Skin of body (tissue), 2 donors: ENCODE data around the gene ZNF567. TPM values are rescaled to one million over a fixed set of nuclear protein-coding genes. Genes with fewer than 3 reads are reported as not detected.
A peak's percentile ranks its signal among the peaks of the same experiment; 100 is the strongest.
"Not testable (repeated sequence)": the region's sequence is repeated elsewhere in the genome, so short reads cannot be mapped to it uniquely, and the experiment has no call there.

Experiments
- DNase-seq: peaks from one replicate; lab custom pipeline; 2025; lab: John Stamatoyannopoulos, UW
- total RNA-seq: library from RNA; depleted of rRNA; stranded (reverse); fragments of >200 nt; gene quantifications from one replicate; pipeline ENCODE4 v1.2.3, GENCODE V29; 2014

ZNF567 gene
- total RNA-seq = 11.1 TPM

DNA sequence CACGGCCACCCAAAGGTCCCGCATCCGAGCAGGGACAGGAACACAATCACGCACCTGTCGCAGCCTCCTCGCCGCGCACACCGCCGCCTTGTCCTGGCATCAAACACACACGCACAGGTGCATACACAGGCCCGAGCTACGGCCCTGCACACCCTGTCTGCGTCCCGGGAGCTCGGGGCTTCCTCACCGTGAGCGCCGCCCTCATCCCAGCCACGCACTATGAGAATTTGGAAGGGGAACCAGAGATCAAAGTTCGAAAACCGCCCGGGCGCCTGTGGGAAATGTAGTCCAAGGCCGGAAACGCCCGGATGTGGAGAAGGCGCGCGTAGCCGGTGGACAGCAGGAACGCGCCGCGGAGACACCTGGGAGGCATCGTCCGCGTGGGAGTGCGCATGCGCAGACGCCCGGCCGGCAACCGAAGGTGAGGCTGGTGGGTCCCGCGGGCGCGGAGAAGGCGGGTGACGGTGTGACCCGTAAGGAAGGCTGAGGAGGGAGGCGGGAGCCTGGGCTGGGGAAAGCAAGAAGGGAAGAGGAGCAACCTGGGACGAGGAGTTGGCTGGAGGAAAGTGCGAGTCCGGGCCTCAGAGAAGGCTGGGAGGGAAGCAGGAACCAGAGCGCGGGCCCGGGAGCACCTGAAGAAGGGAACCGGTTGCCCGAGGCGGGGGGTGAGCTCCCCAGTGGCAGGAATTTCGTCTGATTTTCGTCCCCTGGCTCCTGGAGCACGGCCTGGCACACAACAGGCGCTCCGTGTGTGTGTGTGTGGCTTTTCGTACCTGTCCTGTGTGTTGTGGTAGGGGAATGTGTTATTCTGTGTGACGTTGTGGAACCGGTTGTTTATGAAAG is at the start of gene ZNF567:
TSS of gene ZNF567 (plus strand) at position 399 of the 843 bp plus-strand sequence. CDS start 7,256 bp downstream, outside the sequence.
- DNase-seq = peak; percentile 90

DNA sequence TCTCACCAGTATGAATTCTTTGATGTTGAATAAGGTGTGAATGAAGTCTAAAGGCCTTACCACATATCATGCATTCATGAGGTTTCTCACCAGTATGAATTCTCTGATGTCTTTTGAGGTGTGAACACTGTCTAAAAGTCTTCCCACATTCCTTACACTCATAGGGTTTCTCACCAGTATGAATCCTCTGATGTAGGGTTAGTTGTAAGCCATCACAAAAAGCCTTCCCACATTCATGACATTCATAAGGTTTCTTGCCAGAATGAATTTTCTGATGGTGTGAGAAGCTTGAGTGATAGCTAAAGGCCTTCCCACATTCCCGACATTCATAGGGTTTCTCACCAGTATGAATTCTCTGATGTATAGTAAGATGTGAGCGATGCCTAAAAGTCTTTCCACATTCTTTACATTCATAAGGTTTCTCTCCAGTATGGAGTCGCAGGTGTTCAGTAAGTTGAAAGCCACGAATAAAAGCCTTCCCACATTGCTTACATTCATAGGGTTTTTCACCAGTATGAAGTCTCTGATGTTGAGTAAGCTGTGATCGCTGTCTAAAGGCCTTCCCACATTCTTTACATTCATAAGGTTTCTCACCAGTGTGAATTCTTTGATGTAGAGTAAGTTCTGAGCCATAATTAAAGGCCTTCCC is 48.4 kb upstream of the ZNF567 start:
- no peak for DNase-seq

DNA sequence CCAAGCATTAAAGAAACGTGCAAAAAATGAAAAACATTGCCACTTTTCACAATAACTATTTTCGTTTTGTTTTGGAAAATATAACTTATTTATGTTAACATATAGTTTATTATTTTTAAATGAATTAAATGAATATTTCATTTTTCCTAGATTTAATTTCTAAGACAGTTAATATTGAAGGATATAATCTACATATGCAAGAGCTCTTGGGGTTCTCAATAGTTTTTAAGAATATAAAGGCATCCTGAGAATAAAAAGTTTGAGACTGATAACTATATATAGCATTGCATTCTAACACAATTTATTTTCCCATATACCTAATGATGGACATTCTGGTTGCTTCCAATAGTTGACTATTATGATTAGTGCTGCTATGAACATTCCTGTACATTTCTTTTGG is 40.7 kb upstream of the ZNF567 start:
- DNase-seq = no peak

DNA sequence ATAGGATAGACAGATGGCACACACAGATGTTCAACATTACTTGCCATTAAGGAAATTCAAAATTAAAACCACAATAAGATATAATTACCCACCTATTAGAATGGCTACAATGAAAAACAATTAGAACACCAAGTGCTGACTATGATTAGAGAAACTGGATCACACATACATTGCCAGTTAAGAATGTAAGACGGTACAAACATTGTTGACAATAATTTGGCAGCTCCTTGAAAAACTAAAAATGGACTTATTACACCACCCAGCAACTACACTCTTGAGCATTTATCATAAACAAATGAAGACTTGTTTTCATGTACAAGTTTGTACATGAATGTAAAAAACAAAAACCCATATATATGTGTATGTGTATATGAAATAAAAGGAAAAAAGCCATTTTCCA is 34.5 kb upstream of the ZNF567 start:
- no peak for DNase-seq

DNA sequence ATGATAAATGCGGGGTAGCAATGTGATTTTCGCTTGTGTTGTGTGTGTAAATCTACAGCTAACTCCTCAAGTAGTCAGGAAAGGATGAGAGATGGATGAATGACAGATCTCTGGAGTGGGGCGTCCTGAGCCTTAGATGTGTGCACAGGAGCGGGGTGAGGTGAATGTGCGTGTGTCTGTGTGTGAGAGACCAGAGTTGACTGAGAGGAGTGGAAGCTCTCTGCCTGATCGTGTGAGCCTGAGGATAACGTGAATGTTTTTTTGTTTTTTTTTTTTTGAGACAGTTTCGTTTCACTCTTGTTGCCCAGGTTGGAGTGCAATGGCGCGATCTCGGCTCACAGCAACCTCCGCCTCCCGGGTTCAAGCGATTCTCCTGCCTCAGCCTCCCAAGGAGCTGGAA is 21.6 kb upstream of the ZNF567 start:
- no peak for DNase-seq

DNA sequence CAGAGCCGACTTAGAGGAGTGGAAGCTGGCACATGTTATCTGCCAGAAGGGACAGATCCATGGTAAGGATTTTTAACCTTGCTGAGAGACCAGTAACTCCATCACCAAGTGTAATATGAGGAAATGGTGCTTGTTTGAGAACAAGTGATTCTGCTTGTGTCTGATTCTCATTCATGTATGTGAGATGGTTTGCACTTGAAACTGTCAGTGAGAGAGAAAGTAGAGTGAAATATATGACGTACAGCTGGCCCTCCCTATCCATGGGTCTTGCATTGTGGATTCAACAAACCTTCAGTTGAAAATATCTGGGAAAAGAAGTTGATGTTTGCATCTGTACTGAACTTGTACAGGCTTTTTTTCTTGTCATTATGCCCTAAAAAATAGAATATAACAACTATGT is 18.8 kb upstream of the ZNF567 start:
- DNase-seq = no peak

DNA sequence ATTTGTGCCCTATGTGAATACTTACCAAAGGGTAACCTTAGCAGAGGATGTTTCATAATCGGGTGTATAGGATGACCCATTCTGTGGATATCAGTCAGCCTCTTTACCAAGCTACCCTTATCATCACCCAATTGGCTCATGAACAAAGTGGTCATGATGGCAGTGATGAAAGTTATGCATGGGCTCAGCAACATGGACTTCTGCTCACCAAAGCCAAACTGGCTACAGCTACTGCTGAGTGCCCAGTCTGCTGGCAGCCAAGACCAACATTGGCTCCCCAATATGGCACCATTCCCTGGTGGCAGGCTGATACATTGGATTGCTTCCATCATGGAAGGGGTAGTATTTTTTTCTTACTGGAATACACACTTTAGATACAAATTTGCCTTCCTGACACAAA is 15.0 kb upstream of the ZNF567 start:
- DNase-seq = no peak

DNA sequence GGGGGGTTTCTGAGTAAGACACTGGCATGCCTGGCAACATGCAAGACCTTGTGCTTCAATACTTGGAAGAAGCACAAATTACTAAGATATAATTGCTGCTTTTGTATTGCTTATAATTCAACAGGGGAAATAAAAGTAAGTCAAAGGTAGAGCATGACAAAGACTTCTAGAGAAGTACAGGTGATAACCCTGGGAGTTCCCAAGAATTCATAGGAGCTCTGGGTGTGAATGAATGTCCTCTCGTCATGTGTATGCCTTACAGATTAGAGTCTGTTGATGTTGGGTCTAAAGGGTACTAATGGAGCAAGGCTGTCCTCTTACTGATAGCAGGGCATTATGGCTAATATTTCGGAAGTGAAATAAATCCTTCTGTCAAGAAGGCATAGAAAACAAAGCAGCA is 13.2 kb upstream of the ZNF567 start:
- no peak for DNase-seq

DNA sequence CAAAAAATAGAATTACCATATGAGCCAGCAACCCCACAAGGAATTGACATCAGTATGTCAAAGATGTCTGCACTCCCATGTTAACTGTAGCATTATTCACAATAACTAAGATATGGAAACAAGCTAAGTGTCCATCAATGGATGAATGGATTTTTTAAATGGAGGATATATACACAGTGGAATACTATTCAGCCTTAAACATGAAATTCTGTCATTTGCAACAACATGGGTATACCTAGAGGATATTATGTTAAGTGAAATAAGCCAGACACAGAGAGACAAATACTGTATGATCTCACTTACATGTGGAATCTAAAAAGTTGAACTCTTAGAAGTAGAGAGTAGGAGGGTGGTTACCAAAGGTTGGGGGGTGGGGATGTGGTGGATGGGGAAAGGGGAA is 8.0 kb upstream of the ZNF567 start:
- no peak for DNase-seq

DNA sequence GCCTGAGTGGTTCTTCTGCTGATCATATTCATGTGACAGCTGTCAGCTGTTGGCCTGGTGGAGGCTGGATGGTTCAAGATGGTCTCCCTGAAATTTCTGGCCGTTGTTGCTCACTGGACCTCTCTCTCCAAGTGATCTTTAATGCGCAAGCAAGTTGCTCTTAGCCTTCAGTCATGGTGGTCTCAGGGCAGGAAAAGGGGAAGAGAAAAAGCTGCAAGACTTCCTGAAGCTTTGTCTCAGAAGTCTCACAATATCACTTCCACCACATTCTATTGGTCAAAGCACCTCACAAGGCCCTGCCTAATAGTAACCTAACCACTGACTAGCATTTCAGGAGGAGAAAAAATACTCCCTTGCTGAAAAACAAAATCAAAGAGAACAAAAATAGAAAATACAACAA is 1.6 kb upstream of the ZNF567 start:
- DNase-seq = no peak

DNA sequence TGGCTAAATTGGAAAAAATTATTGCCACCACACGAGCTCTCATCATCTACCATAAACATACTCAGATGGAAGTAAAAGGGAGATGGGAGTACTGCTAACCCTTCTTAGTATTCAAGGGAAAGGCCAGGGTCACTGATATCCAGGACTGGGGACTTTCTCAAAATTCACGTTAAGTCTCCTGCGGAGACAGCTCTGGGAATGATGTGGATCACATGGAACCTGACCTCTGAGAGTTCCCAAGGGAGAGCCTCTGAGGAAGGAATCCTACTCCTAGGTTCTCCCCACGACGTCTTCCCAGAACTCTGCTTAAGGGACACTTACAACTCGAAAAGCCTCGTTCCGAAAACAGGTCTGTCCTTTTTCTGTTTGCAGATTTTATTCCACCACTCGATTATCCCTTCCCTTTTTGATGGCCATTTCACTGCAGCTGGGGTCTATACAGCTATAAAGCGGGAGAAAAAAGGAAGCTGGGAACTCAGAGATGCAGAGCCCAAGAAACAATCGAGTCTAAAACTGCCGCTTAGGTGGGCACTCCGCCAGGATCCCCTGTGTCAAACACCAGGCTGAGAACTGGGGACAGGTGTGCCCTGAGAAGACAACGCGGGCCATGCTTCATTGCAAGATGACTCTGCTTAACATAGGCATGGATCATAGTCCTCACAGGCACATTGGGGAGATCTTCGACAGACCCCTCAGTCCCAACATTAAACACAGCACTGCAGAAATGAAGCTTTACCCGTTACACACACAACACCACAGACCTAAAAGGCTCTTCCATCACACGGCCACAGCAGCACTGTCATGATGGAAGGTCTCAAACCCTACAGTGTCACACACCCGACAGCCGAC is 823 bp upstream of the ZNF567 start:
- no peak for DNase-seq

DNA sequence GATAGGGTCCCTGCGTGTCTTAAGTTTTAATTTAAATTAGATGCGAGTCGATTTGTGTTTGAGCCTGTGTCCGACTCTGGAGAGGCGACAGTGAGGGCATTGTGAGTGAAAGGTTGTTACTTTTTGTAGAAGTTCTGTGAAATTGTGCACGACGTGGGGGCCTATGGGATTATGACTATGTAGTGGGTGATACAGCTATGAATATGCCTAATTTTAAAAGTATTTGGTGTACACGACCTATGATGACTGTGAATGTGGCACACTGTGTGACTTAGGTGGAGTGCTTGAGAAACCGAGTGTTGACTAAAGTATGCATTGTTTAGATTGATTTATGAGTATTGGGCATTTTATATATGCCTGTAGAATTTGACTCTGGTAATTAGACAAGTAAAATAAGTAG is 646 bp downstream of the ZNF567 start:
- no peak for DNase-seq

DNA sequence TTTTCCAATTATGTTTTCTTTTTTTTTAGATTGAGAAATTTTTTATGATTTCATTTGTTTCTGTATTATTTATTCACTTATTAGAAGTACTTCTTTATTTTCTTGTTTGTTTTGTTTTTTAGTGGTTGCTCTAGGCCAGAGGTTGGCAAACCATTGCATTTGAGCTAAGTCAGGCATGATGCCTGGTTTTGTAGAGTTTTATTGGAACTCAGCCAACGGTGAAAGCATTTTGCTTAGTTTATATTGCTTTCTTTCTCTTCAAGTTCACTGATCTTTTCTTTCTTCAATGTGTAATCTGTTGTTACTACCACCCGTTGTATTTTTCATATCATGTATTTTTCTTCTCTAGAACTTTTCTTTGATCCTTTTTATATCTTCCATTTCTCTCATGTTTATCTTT is 19.7 kb downstream of the ZNF567 start:
- DNase-seq = no peak

DNA sequence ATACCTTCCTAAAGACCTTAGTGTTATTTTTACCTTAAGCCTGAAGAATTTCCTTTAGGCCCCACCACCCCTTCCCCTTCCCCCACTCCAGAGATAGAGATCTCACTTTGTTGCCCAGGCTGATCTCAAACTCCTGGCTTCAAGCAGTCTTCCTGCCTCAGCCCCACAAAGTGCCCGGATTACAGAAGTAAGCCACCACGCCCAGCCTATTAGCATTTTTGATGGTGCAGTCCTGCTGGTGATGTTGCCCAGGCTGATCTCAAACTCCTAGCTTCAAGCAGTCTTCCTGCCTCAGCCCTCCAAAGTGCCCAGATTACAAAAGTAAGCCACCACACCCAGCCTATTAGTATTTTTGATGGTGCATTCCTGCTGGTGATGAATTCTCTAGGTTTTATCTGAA is 22.0 kb downstream of the ZNF567 start:
- DNase-seq = no peak

DNA sequence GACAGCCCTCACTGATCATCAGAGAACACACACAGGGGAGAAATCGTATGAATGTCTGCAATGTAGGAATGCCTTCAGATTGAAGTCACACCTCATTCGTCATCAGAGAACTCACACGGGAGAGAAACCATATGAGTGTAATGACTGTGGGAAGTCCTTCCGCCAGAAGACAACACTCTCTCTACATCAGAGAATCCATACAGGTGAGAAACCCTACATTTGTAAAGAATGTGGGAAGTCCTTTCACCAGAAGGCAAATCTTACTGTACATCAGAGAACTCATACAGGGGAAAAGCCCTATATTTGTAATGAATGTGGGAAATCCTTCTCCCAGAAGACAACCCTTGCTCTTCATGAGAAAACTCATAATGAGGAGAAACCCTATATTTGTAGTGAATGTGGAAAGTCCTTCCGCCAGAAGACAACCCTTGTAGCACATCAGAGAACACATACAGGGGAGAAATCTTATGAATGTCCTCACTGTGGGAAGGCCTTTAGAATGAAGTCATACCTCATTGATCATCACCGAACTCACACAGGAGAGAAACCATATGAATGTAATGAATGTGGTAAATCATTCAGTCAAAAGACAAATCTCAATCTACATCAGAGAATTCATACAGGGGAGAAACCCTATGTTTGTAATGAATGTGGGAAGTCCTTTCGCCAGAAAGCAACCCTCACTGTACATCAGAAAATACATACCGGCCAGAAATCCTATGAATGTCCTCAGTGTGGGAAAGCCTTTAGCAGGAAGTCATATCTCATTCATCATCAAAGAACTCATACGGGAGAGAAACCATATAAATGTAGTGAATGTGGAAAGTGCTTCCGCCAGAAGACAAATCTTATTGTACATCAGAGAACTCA is 32.5 kb downstream of the ZNF567 start:
- DNase-seq = no peak

DNA sequence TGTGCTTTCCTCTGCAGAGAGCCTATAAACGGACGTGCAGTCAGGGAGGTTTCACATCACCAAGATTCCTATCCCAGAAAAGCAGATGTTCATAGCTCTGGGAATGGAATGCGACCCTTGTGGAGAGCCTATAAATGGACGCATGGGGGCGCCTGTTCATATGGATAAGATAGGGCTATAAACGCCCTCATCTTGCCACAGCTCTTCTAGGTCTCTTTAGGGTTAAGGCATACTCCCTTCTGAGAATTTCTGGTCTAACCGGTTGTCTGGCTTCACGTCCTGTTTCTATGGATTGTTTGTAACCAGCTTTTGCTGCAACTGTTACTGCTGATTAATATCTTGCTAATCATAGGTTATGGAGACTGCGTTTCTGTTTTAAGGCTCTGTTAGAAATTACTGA is 48.8 kb downstream of the ZNF567 start:
- not testable (repeated sequence) for DNase-seq

DNA sequence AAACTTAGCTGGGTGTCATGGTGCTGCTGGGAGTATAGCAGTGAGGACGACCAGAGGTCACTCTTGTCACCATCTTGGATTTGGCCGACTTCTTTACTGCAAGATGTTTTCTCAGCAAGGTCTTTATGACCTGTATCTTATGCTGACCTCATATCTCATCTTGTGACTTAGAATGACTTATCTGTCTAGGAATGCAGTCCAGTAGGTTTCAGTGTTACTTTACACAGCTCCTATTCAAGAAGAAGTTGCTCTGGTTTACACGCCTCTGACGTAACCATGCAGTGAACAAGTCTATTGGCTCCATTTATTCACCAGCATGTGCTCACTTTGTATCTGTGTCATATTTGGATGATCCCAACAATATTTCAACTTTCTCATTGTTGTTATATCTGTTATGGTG is 58.5 kb downstream of the ZNF567 start:
- DNase-seq = no peak

DNA sequence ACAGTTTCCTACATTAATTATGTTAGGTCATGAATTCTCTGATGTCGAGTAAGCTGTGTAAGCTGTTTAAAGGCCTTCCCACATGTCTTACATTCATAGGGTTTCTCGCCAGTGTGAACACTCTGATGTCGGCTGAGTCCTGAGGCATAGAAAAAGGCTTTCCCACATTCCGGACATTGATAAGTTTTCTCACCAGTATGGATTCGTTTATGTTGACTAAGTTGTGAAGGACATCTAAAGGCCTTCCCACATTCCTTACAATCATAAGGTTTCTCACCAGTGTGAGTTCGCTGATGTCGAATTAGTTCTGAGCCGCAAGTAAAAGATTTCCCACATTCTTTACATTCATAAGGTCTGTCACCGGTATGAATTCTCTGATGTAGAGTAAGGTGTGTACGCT is 60.3 kb downstream of the ZNF567 start:
- DNase-seq = no peak

DNA sequence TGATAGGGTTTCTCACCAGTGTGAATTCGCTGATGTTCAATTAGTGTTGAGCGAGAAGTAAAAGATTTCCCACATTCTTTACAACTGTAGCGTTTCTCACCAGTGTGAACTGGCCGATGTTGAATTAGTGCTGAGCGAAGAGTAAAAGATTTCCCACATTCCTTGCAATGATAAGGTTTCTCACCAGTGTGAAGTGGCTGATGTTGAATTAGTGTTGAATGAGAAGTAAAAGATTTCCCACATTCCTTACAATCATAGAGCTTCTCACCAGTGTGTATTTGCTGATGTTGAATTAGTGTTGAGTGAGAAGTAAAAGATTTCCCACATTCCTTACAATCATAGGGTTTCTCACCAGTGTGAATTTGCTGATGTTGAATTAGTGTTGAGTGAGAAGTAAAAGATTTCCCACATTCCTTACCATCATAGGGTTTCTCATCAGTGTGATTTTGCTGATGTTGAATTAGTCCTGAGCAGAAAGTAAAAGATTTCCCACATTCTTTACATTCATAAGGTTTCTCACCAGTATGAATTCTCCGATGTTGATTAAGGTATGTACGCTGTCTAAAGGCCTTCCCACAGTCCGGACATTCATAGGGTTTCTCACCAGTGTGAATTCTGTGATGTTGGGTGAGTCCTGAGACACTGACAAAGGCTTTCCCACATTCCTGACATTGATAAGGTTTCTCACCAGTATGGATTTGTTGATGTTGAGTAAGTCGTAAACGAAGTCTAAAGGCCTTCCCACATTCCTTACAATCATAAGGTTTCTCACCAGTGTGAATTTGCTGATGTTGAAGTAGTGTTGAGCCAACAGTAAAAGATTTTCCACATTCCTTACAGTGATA is 61.2 kb downstream of the ZNF567 start:
- DNase-seq = no peak

DNA sequence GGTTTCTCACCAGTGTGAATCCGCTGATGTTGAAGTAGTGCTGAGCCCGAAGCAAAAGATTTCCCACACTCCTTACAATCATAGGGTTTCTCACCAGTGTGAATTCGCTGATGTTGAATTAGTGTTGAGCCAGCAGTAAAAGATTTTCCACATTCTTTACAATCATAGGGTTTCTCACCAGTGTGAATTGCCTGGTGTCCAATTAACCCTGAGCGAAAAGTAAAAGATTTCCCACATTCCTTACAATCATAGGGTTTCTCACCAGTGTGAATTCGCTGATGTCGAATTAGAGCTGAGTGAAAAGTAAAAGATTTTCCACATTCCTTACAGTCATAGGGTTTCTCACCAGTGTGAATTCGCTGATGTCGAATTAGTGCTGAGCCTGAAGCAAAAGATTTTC is 62.2 kb downstream of the ZNF567 start:
- DNase-seq = not testable (repeated sequence)
